HepG2 (cell line): Measurements from ENCODE around the gene ADAT3. TPM values are rescaled to one million over a fixed set of nuclear protein-coding genes. Genes with fewer than 3 reads are reported as not detected.
A peak's percentile ranks its signal among the peaks of the same experiment; 100 is the strongest.

Experiments
- AKNA ChIP-seq: sonication (generic); formaldehyde crosslinking; IDR thresholded peaks from 2 replicates; pipeline ENCODE4 v1.4.0; 2020; ENCODE audit warnings: missing genetic modification reagents, borderline replicate concordance
- CENPBD1 ChIP-seq: sonication (generic); formaldehyde crosslinking; IDR thresholded peaks from 2 replicates; pipeline ENCODE4 v1.8.0; 2022; ENCODE audit warnings: missing genetic modification reagents, low read depth, mild to moderate bottlenecking, borderline replicate concordance
- DNMT3B ChIP-seq: conservative IDR thresholded peaks from 2 replicates; pipeline ENCODE4 v1.6.1; 2016; ENCODE audit warnings: missing biosample characterization, control low read depth
- GPBP1L1 ChIP-seq: sonication (generic); formaldehyde crosslinking; IDR thresholded peaks from 2 replicates; pipeline ENCODE4 v1.5.0; 2020; ENCODE audit warnings: mild to moderate bottlenecking, missing genetic modification reagents
- KLF6 ChIP-seq: IDR thresholded peaks from 2 replicates; pipeline ENCODE4 v1.8.0; 2016; ENCODE audit warnings: missing biosample characterization, missing genetic modification reagents
- MTA3 ChIP-seq: sonication (generic); formaldehyde crosslinking; IDR thresholded peaks from 2 replicates; pipeline ENCODE4 v1.4.0; 2020; ENCODE audit warnings: missing genetic modification reagents
- PHB2 ChIP-seq: fragments of 450-650 bp; IDR thresholded peaks from 2 replicates; pipeline ENCODE4 v1.6.1; 2018; ENCODE audit not compliant: partially characterized antibody
- PTBP1 ChIP-seq: fragments of 200-400 bp; formaldehyde crosslinking; IDR thresholded peaks from 2 replicates; pipeline ENCODE4 v1.6.1; 2018; ENCODE audit warnings: low read length, low read depth; ENCODE audit not compliant: poor library complexity, severe bottlenecking
- REST ChIP-seq, 2 experiments: IDR thresholded peaks; 2 replicates each; pipeline ENCODE4 v1.6.1; 2011 to 2012; ENCODE audit warnings: low read length in 2 of 2, borderline replicate concordance in 1 of 2, low read depth in 1 of 2, mild to moderate bottlenecking in 1 of 2, moderate library complexity in 1 of 2
- SMAD9 ChIP-seq: sonication (generic); formaldehyde crosslinking; IDR thresholded peaks from 2 replicates; pipeline ENCODE4 v1.5.1; 2020; ENCODE audit warnings: mild to moderate bottlenecking, missing genetic modification reagents
- TCF7L2 ChIP-seq: IDR thresholded peaks from 2 replicates; pipeline ENCODE4 v1.6.1; 2011; ENCODE audit warnings: mild to moderate bottlenecking, low read depth, low read length, moderate library complexity
- ZNF276 ChIP-seq: sonication (generic); formaldehyde crosslinking; IDR thresholded peaks from 2 replicates; pipeline ENCODE4 v1.4.0; 2020; ENCODE audit warnings: mild to moderate bottlenecking, low read depth, missing genetic modification reagents
- ZNF367 ChIP-seq: sonication (generic); formaldehyde crosslinking; IDR thresholded peaks from 2 replicates; pipeline ENCODE4 v1.4.0; 2020; ENCODE audit warnings: missing genetic modification reagents, borderline replicate concordance
- ZNF607 ChIP-seq: sonication (generic); formaldehyde crosslinking; IDR thresholded peaks from 2 replicates; pipeline ENCODE4 v1.5.1; 2020; ENCODE audit warnings: missing genetic modification reagents, mild to moderate bottlenecking, borderline replicate concordance
- polyA plus RNA-seq, 8 experiments: library from polyadenylated mRNA; depleted of rRNA in 3 of 8; stranded (reverse) in 7 of 8; unstranded in 1 of 8; fragments of >200 nt; fragmentation: Illumina TruSeq in 4 of 8; extraction: Trizol in 4 of 8; gene quantifications; 2 replicates each; pipeline versions ENCODE4 v1.2.1 to v1.2.3, GENCODE V29; 2011 to 2016; ENCODE audit warnings: low read depth in 4 of 8, missing spikeins in 1 of 8, mixed read lengths in 1 of 8; ENCODE audit not compliant: insufficient read depth in 1 of 8
- total RNA-seq, 5 experiments: library from RNA; depleted of rRNA; stranded (reverse); fragments of >200 nt; fragmentation: Illumina TruSeq; extraction: Trizol; gene quantifications; 2 replicates each; pipeline ENCODE4 v1.2.3, GENCODE V29; 2016; ENCODE audit warnings: low read depth in 1 of 5
- TF ChIP-seq, protein P1 (sequence below): IDR thresholded peaks from 2 replicates; pipeline ENCODE4 v1.6.1; 2016

The ADAT3 gene
- total and polyA plus RNA-seq, 2 of the 13 experiments (the other 11 are each of a cell fraction or from before 2014, with no cell fraction given): 0.95 to 3.5 TPM

- no peak for TF ChIP-seq REST (IDR thresholded peaks at IDR 0.05; ENCODE audit: borderline replicate concordance in 1 of 2, low read depth in 1 of 2, low read length in 2 of 2)
- TF ChIP-seq ZNF276: no peak; the same call in 1 of the 2 replicates
- no peak for TF ChIP-seq MTA3
- TF ChIP-seq CENPBD1 (CRISPR knock-in tag): no peak
- TF ChIP-seq ZNF367: no peak
- TF ChIP-seq DNMT3B (CRISPR knock-in tag): no peak
- TF ChIP-seq AKNA (CRISPR knock-in tag): no peak
- no peak for TF ChIP-seq TCF7L2
- TF ChIP-seq PTBP1: no peak
- TF ChIP-seq, protein P1, sequence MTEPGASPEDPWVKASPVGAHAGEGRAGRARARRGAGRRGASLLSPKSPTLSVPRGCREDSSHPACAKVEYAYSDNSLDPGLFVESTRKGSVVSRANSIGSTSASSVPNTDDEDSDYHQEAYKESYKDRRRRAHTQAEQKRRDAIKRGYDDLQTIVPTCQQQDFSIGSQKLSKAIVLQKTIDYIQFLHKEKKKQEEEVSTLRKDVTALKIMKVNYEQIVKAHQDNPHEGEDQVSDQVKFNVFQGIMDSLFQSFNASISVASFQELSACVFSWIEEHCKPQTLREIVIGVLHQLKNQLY (CRISPR knock-in tag): 0 out of 2 replicates have a peak, but pooled peaks have one; percentile 29
- TF ChIP-seq KLF6: no peak
- TF ChIP-seq GPBP1L1: no peak
- TF ChIP-seq PHB2: no peak
- TF ChIP-seq ZNF607 (CRISPR knock-in tag): no peak; the same call in none of the 2 replicates
- no peak for TF ChIP-seq SMAD9 (CRISPR knock-in tag)
Observed at GRCh38 chr19:1864480-1865171, 40.6 kb upstream of the ADAT3 start (continued).
